Ishikawa (cell line): ENCODE results near the gene SLN.

Experiments used
- CEBPB ChIP-seq: IDR thresholded peaks from 2 replicates; pipeline ENCODE4 v1.6.1; 2012
- CREB1 ChIP-seq: IDR thresholded peaks from 2 replicates; pipeline ENCODE4 v1.6.1; 2012; ENCODE audit warnings: low read depth
- EGR1 ChIP-seq: IDR thresholded peaks from 2 replicates; pipeline ENCODE4 v1.6.1; 2012
- EP300 ChIP-seq: IDR thresholded peaks from 2 replicates; pipeline ENCODE4 v1.6.1; 2012; ENCODE audit warnings: borderline replicate concordance
- FOXM1 ChIP-seq: IDR thresholded peaks from 2 replicates; pipeline ENCODE4 v1.6.1; 2012; ENCODE audit warnings: low read depth, borderline replicate concordance
- NFIC ChIP-seq: IDR thresholded peaks from 2 replicates; pipeline ENCODE4 v1.6.1; 2012
- RAD21 ChIP-seq: IDR thresholded peaks from 2 replicates; pipeline ENCODE4 v1.6.1; 2012; ENCODE audit warnings: low read depth
- REST ChIP-seq: IDR thresholded peaks from 2 replicates; pipeline ENCODE4 v1.6.1; 2012; ENCODE audit warnings: low read depth, mild to moderate bottlenecking
- TAF1 ChIP-seq: IDR thresholded peaks from 2 replicates; pipeline ENCODE4 v1.6.1; 2012; ENCODE audit warnings: low read depth, mild to moderate bottlenecking
- TCF12 ChIP-seq: IDR thresholded peaks from 2 replicates; pipeline ENCODE4 v1.6.1; 2012; ENCODE audit warnings: low read depth
- TEAD4 ChIP-seq: IDR thresholded peaks from 2 replicates; pipeline ENCODE4 v1.6.1; 2012
- USF1 ChIP-seq: IDR thresholded peaks from 2 replicates; pipeline ENCODE4 v1.6.1; 2012
- YY1 ChIP-seq: IDR thresholded peaks from 2 replicates; pipeline ENCODE4 v1.6.1; 2012; ENCODE audit warnings: low read depth
- ZBTB7A ChIP-seq: IDR thresholded peaks from 2 replicates; pipeline ENCODE4 v1.6.1; 2012; ENCODE audit warnings: low read depth
- TF ChIP-seq, protein P1 (sequence below): IDR thresholded peaks from 2 replicates; pipeline ENCODE4 v1.6.1; 2012

The SLN gene

GRCh38 chr11:107683807-107684206 lies 28.0 kb downstream of the SLN start:
- TF ChIP-seq REST (no peak), CREB1 (no peak), USF1 (no peak), EP300 (no peak), TEAD4 (no peak), CEBPB (no peak), RAD21 (no peak), NFIC (no peak), YY1 (no peak), TAF1 (no peak), ZBTB7A (no peak), TCF12 (no peak), FOXM1 (no peak)
- TF ChIP-seq, protein P1, sequence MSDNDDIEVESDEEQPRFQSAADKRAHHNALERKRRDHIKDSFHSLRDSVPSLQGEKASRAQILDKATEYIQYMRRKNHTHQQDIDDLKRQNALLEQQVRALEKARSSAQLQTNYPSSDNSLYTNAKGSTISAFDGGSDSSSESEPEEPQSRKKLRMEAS = no peak

DNA sequence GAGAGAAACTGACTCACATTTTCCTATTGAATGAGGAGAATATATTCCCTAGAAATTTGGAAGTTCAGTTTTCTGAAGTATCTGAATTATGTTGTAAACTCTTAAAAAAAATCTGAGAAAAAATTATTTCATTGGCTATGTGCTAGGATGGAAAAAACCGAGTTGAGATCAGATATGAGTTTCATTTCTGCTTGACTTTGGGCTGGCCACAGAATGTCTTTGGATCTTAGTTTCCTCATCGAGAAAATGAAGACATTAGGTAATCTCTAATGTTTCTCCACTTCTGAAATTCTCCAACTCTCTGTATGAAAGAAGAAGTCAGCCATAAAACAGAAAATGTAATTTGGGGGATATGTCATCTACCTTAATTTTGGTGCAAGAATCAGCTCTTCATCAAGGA lies 28.8 kb downstream of the SLN start:
- TF ChIP-seq YY1 = no peak
- no peak for TF ChIP-seq TEAD4
- TF ChIP-seq, protein P1 = no peak
- TF ChIP-seq FOXM1 = no peak
- no peak for TF ChIP-seq NFIC
- TF ChIP-seq CREB1 = no peak
- TF ChIP-seq REST = no peak
- no peak for TF ChIP-seq EGR1
- no peak for TF ChIP-seq EP300
- no peak for TF ChIP-seq CEBPB
- no peak for TF ChIP-seq RAD21
- no peak for TF ChIP-seq TAF1

DNA sequence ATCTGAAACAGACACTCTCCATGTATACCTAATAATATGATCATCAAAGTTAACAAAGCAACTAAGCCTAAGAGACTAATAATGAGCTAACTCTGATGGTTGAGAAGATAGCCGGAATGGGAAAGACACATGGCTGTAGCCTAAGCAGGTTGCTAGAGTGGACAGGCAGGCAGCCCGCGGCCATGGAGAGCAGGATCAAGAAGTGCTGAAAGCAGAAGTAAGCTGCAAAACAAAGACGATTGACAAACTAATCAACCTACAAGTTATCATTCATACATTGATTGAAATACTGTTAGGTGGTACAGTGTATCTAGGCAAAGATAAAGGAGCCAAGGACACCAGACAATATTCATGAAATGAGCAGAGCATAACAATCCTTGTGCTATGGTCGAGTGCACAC lies 29.3 kb downstream of the SLN start:
- TF ChIP-seq CREB1 (no peak), REST (no peak), NFIC (no peak), TEAD4 (no peak), FOXM1 (no peak), TAF1 (no peak), RAD21 (no peak), ZBTB7A (no peak), TCF12 (no peak), EGR1 (no peak), YY1 (no peak), CEBPB (no peak), USF1 (no peak), EP300 (no peak)
- TF ChIP-seq, protein P1 = no peak

GRCh38 chr11:107682171-107682570 lies 29.7 kb downstream of the SLN start:
- TF ChIP-seq TCF12 (no peak), CREB1 (no peak), ZBTB7A (no peak), NFIC (no peak), USF1 (no peak), TEAD4 (no peak), TAF1 (no peak), EP300 (no peak), CEBPB (no peak), RAD21 (no peak), REST (no peak), EGR1 (no peak), FOXM1 (no peak), YY1 (no peak)
- TF ChIP-seq, protein P1 = no peak
